ENCODE data around the gene TNFRSF4. TPM values are rescaled to one million over a fixed set of nuclear protein-coding genes. Genes with fewer than 3 reads are reported as not detected.

The TNFRSF4 gene
- total RNA-seq, 1 donor from 2014 or later: not detected

GRCh38 chr1:1255078-1255477, 41.1 kb upstream of the TNFRSF4 start:
- Histone ChIP-seq H3K36me3 (no peaks in the 10 kb centered on the region), H3K27me3 (no peaks in the 10 kb centered on the region), H3K9ac (no peak overlapping the region), H3K27ac (no peak overlapping the region), H3K79me2 (ENCODE audit: low read depth) (no peaks in the 10 kb centered on the region), H3K4me3 (no peak overlapping the region), H2AFZ (replicated peaks) (no peak overlapping the region), H3K9me3 (ENCODE audit: low read depth) (no peaks in the 10 kb centered on the region), H3K4me1 (no peaks in the 10 kb centered on the region), H4K20me1 (ENCODE audit: low read depth) (peaks cover 24% of the 10 kb centered on the region), H3F3A (ENCODE audit: low read depth) (peaks cover 8% of the 10 kb centered on the region), H3K4me2 (no peak overlapping the region)
- H3K27me3 Mint-ChIP-seq (ENCODE audit: insufficient read depth, low read depth): peaks cover 2% of the 10 kb centered on the region
- no peaks in the 10 kb centered on the region for H3K4me1 Mint-ChIP-seq
- no peak for DNase-seq (ENCODE audit: low spot score)
- H3K9me3 Mint-ChIP-seq: no peaks in the 10 kb centered on the region
- no peak overlapping the region for H3K27ac Mint-ChIP-seq
- peaks cover 21% of the 10 kb centered on the region for H3K36me3 Mint-ChIP-seq
- no peak for TF ChIP-seq EZH2phosphoT487 (IDR thresholded peaks at IDR 0.05)
- TF ChIP-seq, protein P1, sequence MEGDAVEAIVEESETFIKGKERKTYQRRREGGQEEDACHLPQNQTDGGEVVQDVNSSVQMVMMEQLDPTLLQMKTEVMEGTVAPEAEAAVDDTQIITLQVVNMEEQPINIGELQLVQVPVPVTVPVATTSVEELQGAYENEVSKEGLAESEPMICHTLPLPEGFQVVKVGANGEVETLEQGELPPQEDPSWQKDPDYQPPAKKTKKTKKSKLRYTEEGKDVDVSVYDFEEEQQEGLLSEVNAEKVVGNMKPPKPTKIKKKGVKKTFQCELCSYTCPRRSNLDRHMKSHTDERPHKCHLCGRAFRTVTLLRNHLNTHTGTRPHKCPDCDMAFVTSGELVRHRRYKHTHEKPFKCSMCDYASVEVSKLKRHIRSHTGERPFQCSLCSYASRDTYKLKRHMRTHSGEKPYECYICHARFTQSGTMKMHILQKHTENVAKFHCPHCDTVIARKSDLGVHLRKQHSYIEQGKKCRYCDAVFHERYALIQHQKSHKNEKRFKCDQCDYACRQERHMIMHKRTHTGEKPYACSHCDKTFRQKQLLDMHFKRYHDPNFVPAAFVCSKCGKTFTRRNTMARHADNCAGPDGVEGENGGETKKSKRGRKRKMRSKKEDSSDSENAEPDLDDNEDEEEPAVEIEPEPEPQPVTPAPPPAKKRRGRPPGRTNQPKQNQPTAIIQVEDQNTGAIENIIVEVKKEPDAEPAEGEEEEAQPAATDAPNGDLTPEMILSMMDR (IDR thresholded peaks at IDR 0.05): no peak
- no peak for TF ChIP-seq EZH2 (IDR thresholded peaks at IDR 0.05)
- no peak overlapping the region for H3K4me3 Mint-ChIP-seq

DNA sequence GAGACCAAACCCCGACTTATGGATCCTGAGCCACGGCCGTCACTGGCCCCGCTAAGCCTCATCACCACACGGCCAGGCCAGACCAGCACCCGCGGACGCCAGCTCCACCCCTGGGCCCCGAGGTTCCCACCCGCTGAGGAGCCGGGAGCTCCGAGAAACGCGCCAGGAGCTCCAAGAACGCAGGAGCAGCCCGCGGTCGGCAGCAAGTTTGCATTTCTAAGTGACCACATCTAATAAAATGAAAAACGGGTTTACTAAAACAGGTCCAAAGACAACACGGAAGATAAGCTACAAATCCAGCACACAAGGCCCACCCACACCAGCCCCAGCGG, 40.7 kb upstream of the TNFRSF4 start:
- H3K36me3 ChIP-seq: no peaks in the 10 kb centered on the region
- Mint-ChIP-seq H3K27ac (no peak overlapping the region), H3K4me3 (no peak overlapping the region), H3K9me3 (no peaks in the 10 kb centered on the region), H3K27me3 (ENCODE audit: insufficient read depth, low read depth) (peaks cover 2% of the 10 kb centered on the region), H3K36me3 (peaks cover 17% of the 10 kb centered on the region), H3K4me1 (no peaks in the 10 kb centered on the region)
- H3K27ac ChIP-seq: no peak overlapping the region
- no peaks in the 10 kb centered on the region for H3K79me2 ChIP-seq (ENCODE audit: low read depth)
- H3K9ac ChIP-seq: no peak overlapping the region
- no peak overlapping the region for H3K4me3 ChIP-seq
- no peaks in the 10 kb centered on the region for H3K9me3 ChIP-seq (ENCODE audit: low read depth)
- H3K4me1 ChIP-seq: no peaks in the 10 kb centered on the region
- TF ChIP-seq EZH2phosphoT487 (IDR thresholded peaks at IDR 0.05) (no peak), EZH2 (IDR thresholded peaks at IDR 0.05) (no peak)
- TF ChIP-seq, protein P1 (IDR thresholded peaks at IDR 0.05): no peak
- peaks cover 8% of the 10 kb centered on the region for H3F3A ChIP-seq (ENCODE audit: low read depth)
- no peaks in the 10 kb centered on the region for H3K27me3 ChIP-seq
- no peak for DNase-seq (ENCODE audit: low spot score)
- no peak overlapping the region for H3K4me2 ChIP-seq
- no peak overlapping the region for H2AFZ ChIP-seq (replicated peaks)
- peaks cover 19% of the 10 kb centered on the region for H4K20me1 ChIP-seq (ENCODE audit: low read depth)

- H3K4me2 ChIP-seq: no peak overlapping the region
- H2AFZ ChIP-seq (replicated peaks): no peak overlapping the region
- no peaks in the 10 kb centered on the region for H3K36me3 ChIP-seq
- Mint-ChIP-seq H3K9me3 (no peaks in the 10 kb centered on the region), H3K36me3 (peaks cover 14% of the 10 kb centered on the region), H3K27me3 (ENCODE audit: insufficient read depth, low read depth) (peaks cover 2% of the 10 kb centered on the region), H3K27ac (no peak overlapping the region), H3K4me3 (no peak overlapping the region), H3K4me1 (no peaks in the 10 kb centered on the region)
- no peaks in the 10 kb centered on the region for H3K79me2 ChIP-seq (ENCODE audit: low read depth)
- H3K4me1 ChIP-seq: no peaks in the 10 kb centered on the region
- TF ChIP-seq EZH2phosphoT487 (IDR thresholded peaks at IDR 0.05) (no peak), EZH2 (IDR thresholded peaks at IDR 0.05) (no peak)
- TF ChIP-seq, protein P1 (IDR thresholded peaks at IDR 0.05): no peak
- H3K4me3 ChIP-seq: no peak overlapping the region
- no peak for DNase-seq (ENCODE audit: low spot score)
- H3K27me3 ChIP-seq: no peaks in the 10 kb centered on the region
- H3K27ac ChIP-seq: no peak overlapping the region
- H4K20me1 ChIP-seq (ENCODE audit: low read depth): peaks cover 14% of the 10 kb centered on the region
- no peak overlapping the region for H3K9ac ChIP-seq
- peaks cover 8% of the 10 kb centered on the region for H3F3A ChIP-seq (ENCODE audit: low read depth)
- no peaks in the 10 kb centered on the region for H3K9me3 ChIP-seq (ENCODE audit: low read depth)
Observed at GRCh38 chr1:1253972-1254666, 40.2 kb upstream of the TNFRSF4 start.
